ENCODE results near the gene DNAJA3. TPM values are rescaled to one million over a fixed set of nuclear protein-coding genes. Genes with fewer than 3 reads are reported as not detected.
A peak's percentile ranks its signal among the peaks of the same experiment; 100 is the strongest.

DNAJA3 gene
- total and polyA plus RNA-seq, 5 experiments from 2014 or later = 43.4 to 71.3 (median 64.8) TPM

GRCh38 chr16:4455951-4456350 is 30.3 kb downstream of the DNAJA3 start:
- Mint-ChIP-seq H3K9me3 (no peaks in the 10 kb centered on the region), H3K27ac (peak overlapping the region in 3 of 10 donors; percentile 27 to 74 (median 57)), H3K4me1 (peaks cover 7 to 18% (median 14%) of the 10 kb centered on the region in 4 donors), H3K27me3 (no peaks in the 10 kb centered on the region), H3K36me3 (peaks cover 0 to 70% (median 9%) of the 10 kb centered on the region in 3 donors), H3K4me3 (no peak overlapping the region)
- DNase-seq = no peak
- POLR2A ChIA-PET = interaction anchor here (0.6 kb wide), 1 partner anchor 27 kb away, joined by 4 read pairs; no protein-coding TSS in a partner anchor
- no peak for ATAC-seq

GRCh38 chr16:4460936-4461249 is 35.2 kb downstream of the DNAJA3 start:
- Mint-ChIP-seq H3K4me1 (peaks cover 7 to 27% (median 19%) of the 10 kb centered on the region in 4 donors), H3K9me3 (no peaks in the 10 kb centered on the region), H3K36me3 (peaks cover 0 to 77% (median 5%) of the 10 kb centered on the region in 3 donors), H3K27ac (peak overlapping the region in 9 of 10 donors; percentile 28 to 87 (median 72)), H3K4me3 (peak overlapping the region in 1 of 10 donors; percentile 20), H3K27me3 (no peaks in the 10 kb centered on the region)
- no peak for DNase-seq
- POLR2A ChIA-PET = interaction anchor here (0.5 to 3.1 kb wide), 5 partner anchors 15 to 1353 kb away, joined by 5 to 11 read pairs (median 6); partner anchors contain the start of genes CDIP1 and HMOX2
- ATAC-seq = no peak

GRCh38 chr16:4461250-4462085 is 35.8 kb downstream of the DNAJA3 start:
- Mint-ChIP-seq H3K36me3 (peaks cover 0 to 76% (median 5%) of the 10 kb centered on the region in 3 donors), H3K27ac (peak overlapping the region in 8 of 10 donors; percentile 28 to 92 (median 78)), H3K9me3 (no peaks in the 10 kb centered on the region), H3K4me3 (no peak overlapping the region), H3K4me1 (peaks cover 11 to 33% (median 22%) of the 10 kb centered on the region in 4 donors), H3K27me3 (no peaks in the 10 kb centered on the region)
- ATAC-seq (no peak), DNase-seq (no peak)
- POLR2A ChIA-PET = interaction anchor here (0.5 to 3.1 kb wide), 3 partner anchors 15 to 1353 kb away, joined by 3 to 11 read pairs (median 5); partner anchors contain the start of gene HMOX2

GRCh38 chr16:4463522-4464163 is 38.0 kb downstream of the DNAJA3 start:
- Mint-ChIP-seq H3K4me3 (no peak overlapping the region), H3K27me3 (no peaks in the 10 kb centered on the region), H3K36me3 (peaks cover 0 to 84% (median 11%) of the 10 kb centered on the region in 3 donors), H3K9me3 (no peaks in the 10 kb centered on the region), H3K27ac (peak overlapping the region in 5 of 10 donors; percentile 22 to 78 (median 47)), H3K4me1 (peaks cover 12 to 40% (median 26%) of the 10 kb centered on the region in 4 donors)
- ATAC-seq (no peak), DNase-seq (no peak)
- POLR2A ChIA-PET = interaction anchor here (0.5 to 1.4 kb wide), 2 partner anchors 36 to 67 kb away, joined by 3 to 4 read pairs; no protein-coding TSS in a partner anchor

- Mint-ChIP-seq H3K4me3 (peak overlapping the region in 3 of 10 donors; percentile 32 to 55 (median 38)), H3K27ac (peak overlapping the region in 9 of 10 donors; percentile 31 to 92 (median 68)), H3K4me1 (peaks cover 0 to 26% (median 17%) of the 10 kb centered on the region in 4 donors), H3K27me3 (no peaks in the 10 kb centered on the region), H3K9me3 (no peaks in the 10 kb centered on the region), H3K36me3 (peaks cover 0 to 73% (median 11%) of the 10 kb centered on the region in 3 donors)
- POLR2A ChIA-PET = interaction anchor here (0.6 to 2.2 kb wide), 5 partner anchors 8 to 39 kb away, joined by 3 to 7 read pairs (median 4); partner anchors contain the start of genes HMOX2 and NMRAL1
- DNase-seq (peak in 2 of 10 donors; percentile 47 to 56), ATAC-seq (peak; percentile 50 to 51)
These were observed 40.5 kb downstream of the DNAJA3 start for GRCh38 chr16:4465977-4466779.

- H3K9me3 Mint-ChIP-seq = no peaks in the 10 kb centered on the region
- ATAC-seq (no peak), DNase-seq (no peak)
- no peaks in the 10 kb centered on the region for H3K27me3 Mint-ChIP-seq
- peaks cover 0 to 58% (median 11%) of the 10 kb centered on the region in 3 donors for H3K36me3 Mint-ChIP-seq
- no peak overlapping the region for H3K4me3 Mint-ChIP-seq
- POLR2A ChIA-PET = interaction anchor here (1.4 to 2.2 kb wide), 2 partner anchors 8 to 36 kb away, joined by 3 to 7 read pairs; partner anchors contain the start of gene HMOX2
- peak overlapping the region in 2 of 10 donors; percentile 14 to 87 for H3K27ac Mint-ChIP-seq
- peaks cover 5 to 31% (median 19%) of the 10 kb centered on the region in 4 donors for H3K4me1 Mint-ChIP-seq
These were observed 42.2 kb downstream of the DNAJA3 start for GRCh38 chr16:4467916-4468315.

- POLR2A ChIA-PET = interaction anchor here (0.5 kb wide), 1 partner anchor 40 kb away, joined by 5 read pairs; no protein-coding TSS in a partner anchor
These were observed 43.3 kb downstream of the DNAJA3 start for GRCh38 chr16:4468972-4469371.

GRCh38 chr16:4471869-4472268 is 46.2 kb downstream of the DNAJA3 start:
- POLR2A ChIA-PET = interaction anchor here (0.8 to 10.5 kb wide), 5 partner anchors 12 to 222 kb away, joined by 3 to 324 read pairs (median 6); partner anchors contain the start of gene NUDT16L1
- no peak for DNase-seq
- Mint-ChIP-seq H3K27me3 (no peaks in the 10 kb centered on the region), H3K4me1 (peaks cover 10 to 38% (median 27%) of the 10 kb centered on the region in 4 donors), H3K36me3 (peaks cover 0 to 21% (median 6%) of the 10 kb centered on the region in 3 donors), H3K9me3 (peaks cover 0 to 2% (median 0%) of the 10 kb centered on the region in 9 donors), H3K4me3 (peak overlapping the region in 2 of 10 donors; percentile 24 to 26), H3K27ac (peak overlapping the region in 7 of 10 donors; percentile 29 to 98 (median 68))
- ATAC-seq = no peak

More at GRCh38 chr16:4468972-4469371, 43.3 kb downstream of the DNAJA3 start:
- Mint-ChIP-seq H3K9me3 (no peaks in the 10 kb centered on the region), H3K27ac (peak overlapping the region in 1 of 10 donors; percentile 31), H3K4me1 (peaks cover 12 to 41% (median 25%) of the 10 kb centered on the region in 4 donors), H3K4me3 (no peak overlapping the region), H3K36me3 (peaks cover 0 to 47% (median 11%) of the 10 kb centered on the region in 3 donors), H3K27me3 (no peaks in the 10 kb centered on the region)
- DNase-seq = no peak
- no peak for ATAC-seq

- peak overlapping the region in 9 of 10 donors; percentile 12 to 93 (median 86) for H3K4me3 Mint-ChIP-seq
- peaks cover 0 to 2% (median 0%) of the 10 kb centered on the region in 9 donors for H3K9me3 Mint-ChIP-seq
- POLR2A ChIA-PET = interaction anchor here (0.7 to 10.5 kb wide), 4 partner anchors 15 to 189 kb away, joined by 4 to 324 read pairs (median 8); no protein-coding TSS in a partner anchor
- H3K27ac Mint-ChIP-seq = peak overlapping the region; percentile 1 to 98 (median 74)
- no peak for DNase-seq
- H3K4me1 Mint-ChIP-seq = peaks cover 11 to 44% (median 34%) of the 10 kb centered on the region in 4 donors
- H3K27me3 Mint-ChIP-seq = no peaks in the 10 kb centered on the region
- no peak for ATAC-seq
- H3K36me3 Mint-ChIP-seq = peaks cover 0 to 13% (median 4%) of the 10 kb centered on the region in 3 donors
These were observed 47.2 kb downstream of the DNAJA3 start for GRCh38 chr16:4472880-4473279.

GRCh38 chr16:4474192-4474961 is 48.7 kb downstream of the DNAJA3 start, which contains the start of gene NMRAL1:
NMRAL1 (minus strand) TSS chr16:4474625; CDS start chr16:4474132, 493 bp downstream.
- H3K9me3 Mint-ChIP-seq = peaks cover 0 to 2% (median 0%) of the 10 kb centered on the region in 9 donors
- H3K27me3 Mint-ChIP-seq = no peaks in the 10 kb centered on the region
- ATAC-seq (peak; percentile 69 to 74), DNase-seq (peak; percentile 70 to 94 (median 86))
- peaks cover 0 to 12% (median 3%) of the 10 kb centered on the region in 3 donors for H3K36me3 Mint-ChIP-seq
- peaks cover 16 to 56% (median 43%) of the 10 kb centered on the region in 4 donors for H3K4me1 Mint-ChIP-seq
- peak within 1 kb of the TSS; percentile 61 to 98 (median 94) for H3K27ac Mint-ChIP-seq
- peak within 1 kb of the TSS; percentile 76 to 94 (median 89) for H3K4me3 Mint-ChIP-seq
- POLR2A ChIA-PET = interaction anchor here (0.6 to 10.5 kb wide), 9 partner anchors 9 to 1724 kb away, joined by 3 to 324 read pairs (median 6); partner anchors contain the start of genes CDIP1 and CORO7
